ENCODE measurements around the gene RIGI.
A peak's percentile ranks its signal among the peaks of the same experiment; 100 is the strongest.

GRCh38 chr9:32571969-32572899, 46.2 kb upstream of the RIGI start:
- TF ChIP-seq CTCF (IDR thresholded peaks at IDR 0.05) = peak; percentile 25 to 49 (median 40)
- no peak for TF ChIP-seq POLR2A (IDR thresholded peaks at IDR 0.05)

Data from uterus (tissue), 2 donors.